ENCODE data around the gene PHLDB3.
"Not testable (repeated sequence)": the region's sequence is repeated elsewhere in the genome, so short reads cannot be mapped to it uniquely, and the experiment has no call there.

Gene PHLDB3

GRCh38 chr19:43450545-43450997 lies 54.0 kb downstream of the PHLDB3 start:
- in situ Hi-C loops (cut with HindIII; ENCODE audit: low pct_ligation_motif_present, low sequenced_read_pairs): no loop called here
- H3K27ac ChIP-seq: no peak overlapping the region
- H3K27me3 ChIP-seq (replicated peaks): no peaks in the 10 kb centered on the region
- TF ChIP-seq CTCF (IDR thresholded peaks at IDR 0.05; ENCODE audit: low read depth, low read length, missing control alignments): no peak
- no peak for DNase-seq
- H3K36me3 ChIP-seq (replicated peaks): no peaks in the 10 kb centered on the region
- H3K4me3 ChIP-seq (ENCODE audit: low read depth, low read length): no peak overlapping the region

- Histone ChIP-seq H3K36me3 (replicated peaks) (no peaks in the 10 kb centered on the region), H3K27me3 (replicated peaks) (no peaks in the 10 kb centered on the region), H3K4me3 (ENCODE audit: low read depth, low read length) (no peak overlapping the region), H3K27ac (no peak overlapping the region)
- no peak for TF ChIP-seq CTCF (IDR thresholded peaks at IDR 0.05; ENCODE audit: low read depth, low read length, missing control alignments)
- DNase-seq: no peak
- in situ Hi-C loops (cut with HindIII; ENCODE audit: low pct_ligation_motif_present, low sequenced_read_pairs): no loop called here
Measured at GRCh38 chr19:43447655-43448054, 56.9 kb downstream of the PHLDB3 start.

- Histone ChIP-seq H3K4me3 (ENCODE audit: low read depth, low read length) (no peak overlapping the region), H3K27ac (no peak overlapping the region), H3K27me3 (replicated peaks) (no peaks in the 10 kb centered on the region), H3K36me3 (replicated peaks) (no peaks in the 10 kb centered on the region)
- DNase-seq: peak; percentile 66
- TF ChIP-seq CTCF (IDR thresholded peaks at IDR 0.05; ENCODE audit: low read depth, low read length, missing control alignments): peak; percentile 95
- in situ Hi-C loops (cut with HindIII; ENCODE audit: low pct_ligation_motif_present, low sequenced_read_pairs): no loop called here
Measured at GRCh38 chr19:43446746-43447489, 57.6 kb downstream of the PHLDB3 start.

- Histone ChIP-seq H3K36me3 (replicated peaks) (no peaks in the 10 kb centered on the region), H3K27ac (no peak overlapping the region), H3K27me3 (replicated peaks) (no peaks in the 10 kb centered on the region), H3K4me3 (ENCODE audit: low read depth, low read length) (no peak overlapping the region)
- TF ChIP-seq CTCF (IDR thresholded peaks at IDR 0.05; ENCODE audit: low read depth, low read length, missing control alignments): no peak
- no peak for DNase-seq
- in situ Hi-C loops (cut with HindIII; ENCODE audit: low pct_ligation_motif_present, low sequenced_read_pairs): no loop called here
Measured at GRCh38 chr19:43445426-43445825, 59.1 kb downstream of the PHLDB3 start.

GRCh38 chr19:43444531-43445287 lies 59.8 kb downstream of the PHLDB3 start:
- Histone ChIP-seq H3K27me3 (replicated peaks) (no peaks in the 10 kb centered on the region), H3K4me3 (ENCODE audit: low read depth, low read length) (no peak overlapping the region), H3K36me3 (replicated peaks) (no peaks in the 10 kb centered on the region), H3K27ac (no peak overlapping the region)
- no peak for TF ChIP-seq CTCF (IDR thresholded peaks at IDR 0.05; ENCODE audit: low read depth, low read length, missing control alignments)
- no peak for DNase-seq
- in situ Hi-C loops (cut with HindIII; ENCODE audit: low pct_ligation_motif_present, low sequenced_read_pairs): no loop called here

- H3K4me3 ChIP-seq (ENCODE audit: low read depth, low read length); H3K27me3 ChIP-seq (replicated peaks); DNase-seq; in situ Hi-C loops (cut with HindIII; ENCODE audit: low pct_ligation_motif_present, low sequenced_read_pairs); H3K27ac ChIP-seq; H3K36me3 ChIP-seq (replicated peaks): not testable (repeated sequence)
Measured at GRCh38 chr19:43444091-43444490, 60.5 kb downstream of the PHLDB3 start.
